HepG2 (cell line): ENCODE data around the gene CD86. TPM values are rescaled to one million over a fixed set of nuclear protein-coding genes. Genes with fewer than 3 reads are reported as not detected.

Experiments
- ATF7 ChIP-seq, 2 experiments: fragments of 450-650 bp in 1 of 2; sonication (generic) in 1 of 2; formaldehyde crosslinking in 1 of 2; IDR thresholded peaks; 2 replicates each; pipeline versions ENCODE4 v1.4.0 to v1.6.1; 2016 to 2020; ENCODE audit warnings: antibody characterized with exemption in 1 of 2, mild to moderate bottlenecking in 1 of 2, missing genetic modification reagents in 1 of 2
- ATF7-NPFF ChIP-seq: sonication (generic); formaldehyde crosslinking; IDR thresholded peaks from 2 replicates; pipeline ENCODE4 v1.8.1; 2023; ENCODE audit warnings: mild to moderate bottlenecking, low read depth, missing genetic modification reagents, moderate library complexity
- GABPB1 ChIP-seq: IDR thresholded peaks from 2 replicates; pipeline ENCODE4 v1.6.1; 2016; ENCODE audit warnings: mild to moderate bottlenecking, missing genetic modification reagents, moderate library complexity, missing compliant biosample characterization
- MIXL1 ChIP-seq: IDR thresholded peaks from 2 replicates; pipeline ENCODE4 v1.6.1; 2016
- MTA1 ChIP-seq: sonication (generic); formaldehyde crosslinking; IDR thresholded peaks from 2 replicates; pipeline ENCODE4 v1.4.0; 2020; ENCODE audit warnings: missing genetic modification reagents, mild to moderate bottlenecking, borderline replicate concordance
- PAF1 ChIP-seq: IDR thresholded peaks from 2 replicates; pipeline ENCODE4 v1.6.1; 2016; ENCODE audit warnings: missing genetic modification reagents, missing compliant biosample characterization
- TOPORS ChIP-seq: sonication (generic); formaldehyde crosslinking; IDR thresholded peaks from 2 replicates; pipeline ENCODE4 v1.8.0; 2023; ENCODE audit warnings: mild to moderate bottlenecking, missing genetic modification reagents
- ZFP37 ChIP-seq: sonication (generic); formaldehyde crosslinking; IDR thresholded peaks from 2 replicates; pipeline ENCODE4 v1.4.0; 2020; ENCODE audit warnings: missing genetic modification reagents, borderline replicate concordance
- ZNF180 ChIP-seq: sonication (generic); formaldehyde crosslinking; IDR thresholded peaks from 2 replicates; pipeline ENCODE4 v1.4.0; 2020; ENCODE audit warnings: low read depth, missing genetic modification reagents, borderline replicate concordance
- ZNF496 ChIP-seq: sonication (generic); formaldehyde crosslinking; IDR thresholded peaks from 2 replicates; pipeline ENCODE4 v1.8.1; 2023; ENCODE audit warnings: mild to moderate bottlenecking, moderate library complexity, missing genetic modification reagents; ENCODE audit not compliant: insufficient replicate concordance
- polyA plus RNA-seq, 8 experiments: library from polyadenylated mRNA; depleted of rRNA in 3 of 8; stranded (reverse) in 7 of 8; unstranded in 1 of 8; fragments of >200 nt; fragmentation: Illumina TruSeq in 4 of 8; extraction: Trizol in 4 of 8; gene quantifications; 2 replicates each; pipeline versions ENCODE4 v1.2.1 to v1.2.3, GENCODE V29; 2011 to 2016; ENCODE audit warnings: low read depth in 4 of 8, missing spikeins in 1 of 8, mixed read lengths in 1 of 8; ENCODE audit not compliant: insufficient read depth in 1 of 8
- total RNA-seq, 5 experiments: library from RNA; depleted of rRNA; stranded (reverse); fragments of >200 nt; fragmentation: Illumina TruSeq; extraction: Trizol; gene quantifications; 2 replicates each; pipeline ENCODE4 v1.2.3, GENCODE V29; 2016; ENCODE audit warnings: low read depth in 1 of 5
- TF ChIP-seq, protein P1 (sequence below): sonication (generic); formaldehyde crosslinking; IDR thresholded peaks from 2 replicates; pipeline ENCODE4 v1.4.0; 2020; ENCODE audit warnings: missing genetic modification reagents
- TF ChIP-seq, protein P2 (sequence below): sonication (generic); formaldehyde crosslinking; IDR thresholded peaks from 2 replicates; pipeline ENCODE4 v1.5.0; 2020; ENCODE audit warnings: missing genetic modification reagents
- TF ChIP-seq, protein P3 (sequence below): sonication (generic); formaldehyde crosslinking; IDR thresholded peaks from 2 replicates; pipeline ENCODE4 v1.4.0; 2020; ENCODE audit warnings: missing genetic modification reagents

The CD86 gene
- total and polyA plus RNA-seq, 2 of the 13 experiments (the other 11 are each of a cell fraction or from before 2014, with no cell fraction given) = not detected

DNA sequence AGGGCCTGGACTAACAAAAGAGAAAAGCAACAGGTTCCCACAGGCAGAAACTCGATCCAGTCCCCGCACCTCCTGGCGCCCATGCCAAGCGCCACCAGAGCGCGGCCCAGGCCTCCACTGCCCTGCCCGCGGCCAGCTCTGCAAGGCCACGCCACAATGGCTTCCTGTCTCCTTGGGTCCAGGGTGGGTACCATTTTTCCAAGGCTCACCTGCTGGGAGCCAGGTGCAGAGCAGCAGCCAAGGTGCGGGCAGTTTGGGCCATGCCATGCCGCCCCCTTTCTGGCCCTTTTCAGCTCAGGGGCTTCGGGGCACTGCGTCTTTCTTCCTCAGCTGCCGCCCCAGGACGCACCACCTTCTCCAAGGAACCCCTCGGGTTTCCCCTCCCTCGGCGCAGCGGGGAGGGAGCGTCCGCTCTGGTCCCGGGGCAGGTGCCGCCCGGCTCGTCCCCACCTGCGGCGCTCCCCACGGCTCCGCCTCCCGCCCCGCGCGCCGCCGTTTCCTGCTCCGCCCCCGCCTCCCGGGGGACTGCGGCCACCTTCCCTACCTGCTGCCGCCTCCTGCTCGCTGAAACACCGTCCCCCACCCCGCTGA, 33.3 kb upstream of the CD86 start, which contains the start of gene ILDR1 (continued):
- TF ChIP-seq TOPORS (CRISPR knock-in tag) (no peak), GABPB1 (CRISPR knock-in tag) (peak; percentile 62; the same call in 1 of the 2 replicates), PAF1 (CRISPR knock-in tag) (no peak), ZNF496 (CRISPR knock-in tag) (no peak), MIXL1 (CRISPR knock-in tag) (no peak), ATF7-NPFF (CRISPR knock-in tag) (no peak), MTA1 (0 out of 2 replicates have a peak, but pooled peaks have one; percentile 14), ZFP37 (no peak), ATF7 (IDR thresholded peaks at IDR 0.05) (no peak), ATF7 (CRISPR knock-in tag; IDR thresholded peaks at IDR 0.05) (no peak), ZNF180 (CRISPR knock-in tag) (no peak)
- TF ChIP-seq, protein P1, sequence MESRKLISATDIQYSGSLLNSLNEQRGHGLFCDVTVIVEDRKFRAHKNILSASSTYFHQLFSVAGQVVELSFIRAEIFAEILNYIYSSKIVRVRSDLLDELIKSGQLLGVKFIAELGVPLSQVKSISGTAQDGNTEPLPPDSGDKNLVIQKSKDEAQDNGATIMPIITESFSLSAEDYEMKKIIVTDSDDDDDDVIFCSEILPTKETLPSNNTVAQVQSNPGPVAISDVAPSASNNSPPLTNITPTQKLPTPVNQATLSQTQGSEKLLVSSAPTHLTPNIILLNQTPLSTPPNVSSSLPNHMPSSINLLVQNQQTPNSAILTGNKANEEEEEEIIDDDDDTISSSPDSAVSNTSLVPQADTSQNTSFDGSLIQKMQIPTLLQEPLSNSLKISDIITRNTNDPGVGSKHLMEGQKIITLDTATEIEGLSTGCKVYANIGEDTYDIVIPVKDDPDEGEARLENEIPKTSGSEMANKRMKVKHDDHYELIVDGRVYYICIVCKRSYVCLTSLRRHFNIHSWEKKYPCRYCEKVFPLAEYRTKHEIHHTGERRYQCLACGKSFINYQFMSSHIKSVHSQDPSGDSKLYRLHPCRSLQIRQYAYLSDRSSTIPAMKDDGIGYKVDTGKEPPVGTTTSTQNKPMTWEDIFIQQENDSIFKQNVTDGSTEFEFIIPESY = peak; percentile 57; the same call in 1 of the 2 replicates
- TF ChIP-seq, protein P2, sequence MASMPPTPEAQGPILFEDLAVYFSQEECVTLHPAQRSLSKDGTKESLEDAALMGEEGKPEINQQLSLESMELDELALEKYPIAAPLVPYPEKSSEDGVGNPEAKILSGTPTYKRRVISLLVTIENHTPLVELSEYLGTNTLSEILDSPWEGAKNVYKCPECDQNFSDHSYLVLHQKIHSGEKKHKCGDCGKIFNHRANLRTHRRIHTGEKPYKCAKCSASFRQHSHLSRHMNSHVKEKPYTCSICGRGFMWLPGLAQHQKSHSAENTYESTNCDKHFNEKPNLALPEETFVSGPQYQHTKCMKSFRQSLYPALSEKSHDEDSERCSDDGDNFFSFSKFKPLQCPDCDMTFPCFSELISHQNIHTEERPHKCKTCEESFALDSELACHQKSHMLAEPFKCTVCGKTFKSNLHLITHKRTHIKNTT = no peak
- TF ChIP-seq, protein P3, sequence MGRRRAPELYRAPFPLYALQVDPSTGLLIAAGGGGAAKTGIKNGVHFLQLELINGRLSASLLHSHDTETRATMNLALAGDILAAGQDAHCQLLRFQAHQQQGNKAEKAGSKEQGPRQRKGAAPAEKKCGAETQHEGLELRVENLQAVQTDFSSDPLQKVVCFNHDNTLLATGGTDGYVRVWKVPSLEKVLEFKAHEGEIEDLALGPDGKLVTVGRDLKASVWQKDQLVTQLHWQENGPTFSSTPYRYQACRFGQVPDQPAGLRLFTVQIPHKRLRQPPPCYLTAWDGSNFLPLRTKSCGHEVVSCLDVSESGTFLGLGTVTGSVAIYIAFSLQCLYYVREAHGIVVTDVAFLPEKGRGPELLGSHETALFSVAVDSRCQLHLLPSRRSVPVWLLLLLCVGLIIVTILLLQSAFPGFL (CRISPR knock-in tag) = no peak
